HG03378 (cell line): ENCODE results near the gene B9D1.

ENCODE experiments used
- ATAC-seq: cut with Tn5 transposase; IDR thresholded peaks from one replicate; pipeline ENCODE4 v1.9.1; 2021; ENCODE audit warnings: mild to moderate bottlenecking, moderate library complexity; ENCODE audit not compliant: unreplicated experiment

B9D1 gene

DNA sequence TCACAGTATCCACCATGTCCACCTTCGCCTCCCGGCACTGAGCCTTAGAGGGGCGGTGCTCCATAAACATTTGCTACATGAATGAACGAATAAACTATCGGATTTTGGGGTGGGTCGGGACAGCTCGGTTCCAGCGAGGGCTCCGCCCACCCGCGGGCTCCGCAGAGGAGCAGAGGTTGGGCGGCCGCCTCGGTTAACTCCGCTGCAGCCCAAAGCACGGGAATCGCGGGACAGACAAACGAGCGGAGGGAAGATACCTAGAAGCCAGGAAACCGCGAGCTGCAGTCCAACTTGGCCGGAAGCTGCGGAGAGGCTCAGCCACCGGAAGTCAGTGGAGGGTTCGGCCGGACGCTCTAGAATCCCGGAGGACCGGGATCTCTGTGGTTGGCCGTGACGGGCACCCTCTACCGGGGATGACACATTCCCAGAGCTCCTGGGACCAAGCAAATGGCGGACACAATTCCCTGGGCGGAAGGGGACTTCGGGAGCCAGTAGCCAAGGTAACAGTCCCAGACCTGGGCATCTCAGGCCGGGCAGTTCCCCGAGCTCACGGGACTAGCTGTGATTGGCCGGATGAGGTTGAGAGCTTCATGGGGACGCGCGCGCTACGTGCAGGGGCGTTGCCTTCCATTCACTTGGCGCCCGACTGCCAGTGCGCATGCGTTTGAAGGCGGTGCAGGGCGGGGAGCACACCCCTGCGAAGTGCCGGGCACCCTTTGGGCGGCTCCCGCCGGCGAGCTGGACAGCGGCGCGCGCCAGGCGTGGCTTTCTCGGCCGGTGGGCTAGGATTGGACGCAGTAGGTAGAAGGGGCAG is 15.3 kb upstream of the B9D1 start:
- peak; percentile 86 for ATAC-seq

DNA sequence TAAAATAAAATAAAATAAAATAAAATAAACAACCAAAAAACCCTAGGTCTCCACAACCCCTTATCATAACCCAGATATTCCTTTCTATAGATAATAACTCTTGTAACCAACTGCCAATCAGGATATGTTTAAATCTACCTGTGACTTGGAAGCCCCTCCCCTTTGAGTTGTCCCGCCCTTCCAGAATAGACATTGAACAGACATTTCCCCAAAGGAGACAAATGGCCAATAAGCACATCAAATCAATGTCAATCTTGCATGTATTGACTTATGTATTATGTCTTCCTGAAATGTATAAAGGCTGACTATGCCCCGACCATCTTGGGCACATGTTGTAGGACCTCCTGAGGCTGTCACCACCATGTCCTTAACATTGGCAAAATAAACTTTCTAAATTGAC is 14.3 kb upstream of the B9D1 start:
- no peak for ATAC-seq

DNA sequence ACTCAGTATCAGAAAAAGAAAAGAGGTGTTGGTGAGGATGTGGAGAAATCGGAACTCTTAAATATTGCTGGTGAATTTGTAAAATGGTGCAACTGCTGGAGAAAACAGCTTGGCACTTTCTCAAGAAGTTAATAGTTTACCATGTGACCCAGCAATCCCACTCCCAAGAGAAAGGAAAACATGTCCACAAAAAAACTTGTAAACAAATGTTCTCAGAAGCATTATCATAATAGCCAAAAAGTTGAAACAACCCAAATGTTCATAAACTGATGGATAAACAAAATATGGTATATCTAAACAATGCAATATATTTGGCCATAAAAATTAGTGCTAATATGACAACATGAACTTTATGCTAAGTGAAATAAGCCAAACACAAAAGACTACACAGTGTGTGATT is 13.2 kb upstream of the B9D1 start:
- no peak for ATAC-seq

DNA sequence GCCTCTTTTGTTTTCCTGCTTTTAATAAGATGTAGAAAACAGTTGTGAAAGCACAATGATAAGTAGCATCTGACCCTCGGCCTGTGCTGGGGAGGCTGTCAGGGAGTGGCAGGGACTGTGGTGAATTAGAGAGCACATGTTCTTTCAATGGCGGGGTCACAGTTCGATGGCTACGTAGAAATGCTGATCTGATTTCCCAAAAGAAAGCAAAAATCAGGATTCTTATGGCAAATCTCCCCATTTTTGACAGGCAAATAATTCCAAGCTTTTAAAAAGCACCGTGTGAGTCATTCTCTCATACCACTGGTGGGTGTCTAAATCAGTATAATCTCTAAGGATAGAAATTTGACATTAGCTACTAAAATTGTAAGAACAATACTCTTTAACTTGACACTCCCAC is 11.6 kb upstream of the B9D1 start:
- ATAC-seq: no peak

DNA sequence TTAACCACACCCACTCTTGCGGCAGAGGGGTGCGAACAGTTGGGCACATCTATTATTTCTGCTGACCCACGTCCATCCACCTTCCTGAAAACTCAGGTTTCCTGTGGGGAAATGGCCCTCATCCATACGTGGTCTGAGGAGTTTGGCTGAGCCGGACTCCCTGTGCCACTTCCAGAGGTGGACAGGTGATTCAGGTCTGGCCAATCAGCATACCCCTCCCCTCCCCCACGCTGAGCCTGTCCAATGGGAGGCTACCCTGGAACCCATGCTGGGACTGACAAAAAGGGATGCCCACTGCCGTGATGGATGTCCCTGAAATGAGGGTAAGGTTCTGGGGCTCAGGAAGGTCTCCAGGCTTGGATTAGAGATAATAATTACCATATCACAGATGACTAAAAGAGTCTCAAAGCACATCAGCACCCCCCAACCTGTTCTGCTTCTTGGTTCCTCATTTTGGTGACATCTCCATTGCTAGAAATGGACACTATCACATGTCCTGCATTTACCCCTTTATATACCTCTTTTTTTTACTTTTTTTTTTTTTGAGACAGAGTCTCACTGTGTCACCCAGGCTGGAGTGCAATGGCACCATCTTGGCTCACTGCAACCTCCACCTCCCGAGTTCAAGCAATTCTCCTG is 10.5 kb upstream of the B9D1 start:
- no peak for ATAC-seq

DNA sequence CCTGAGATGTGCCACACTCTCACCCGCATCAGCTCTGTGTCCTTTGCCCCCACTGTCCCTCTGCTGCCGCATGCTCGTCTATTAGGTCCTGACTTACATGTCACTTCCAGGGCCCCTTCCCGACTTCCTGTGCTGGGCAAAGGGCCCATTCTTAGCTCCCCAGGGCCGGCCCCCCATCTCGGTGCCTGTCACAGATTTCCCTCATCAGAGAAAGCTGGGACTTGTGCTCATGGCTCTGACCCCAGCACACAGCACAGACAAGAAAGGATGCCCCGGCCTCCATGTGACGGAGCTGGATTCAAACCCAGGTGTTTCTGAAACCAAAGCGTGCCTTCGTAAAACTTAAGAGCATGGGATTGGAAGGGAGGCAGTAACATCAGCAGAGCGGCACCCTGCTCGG is 9.9 kb upstream of the B9D1 start:
- ATAC-seq: no peak

DNA sequence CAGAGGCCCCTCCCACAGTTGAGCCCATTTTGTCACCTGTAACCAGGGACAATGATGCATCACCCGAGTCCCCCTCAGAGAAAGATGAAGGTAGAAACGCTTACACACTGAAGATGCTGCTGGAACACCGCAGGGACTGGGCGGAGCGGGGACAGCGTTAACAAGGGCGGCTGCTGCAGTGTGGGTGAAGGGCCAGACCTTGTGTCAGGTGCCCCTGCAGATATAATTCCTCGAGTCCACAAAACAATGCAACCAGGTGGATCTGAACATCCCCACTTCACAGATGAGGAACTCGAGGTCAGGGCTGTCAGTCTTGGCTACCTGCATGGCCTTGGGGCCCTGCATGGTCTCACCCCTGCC is 9.5 kb upstream of the B9D1 start:
- ATAC-seq: no peak

DNA sequence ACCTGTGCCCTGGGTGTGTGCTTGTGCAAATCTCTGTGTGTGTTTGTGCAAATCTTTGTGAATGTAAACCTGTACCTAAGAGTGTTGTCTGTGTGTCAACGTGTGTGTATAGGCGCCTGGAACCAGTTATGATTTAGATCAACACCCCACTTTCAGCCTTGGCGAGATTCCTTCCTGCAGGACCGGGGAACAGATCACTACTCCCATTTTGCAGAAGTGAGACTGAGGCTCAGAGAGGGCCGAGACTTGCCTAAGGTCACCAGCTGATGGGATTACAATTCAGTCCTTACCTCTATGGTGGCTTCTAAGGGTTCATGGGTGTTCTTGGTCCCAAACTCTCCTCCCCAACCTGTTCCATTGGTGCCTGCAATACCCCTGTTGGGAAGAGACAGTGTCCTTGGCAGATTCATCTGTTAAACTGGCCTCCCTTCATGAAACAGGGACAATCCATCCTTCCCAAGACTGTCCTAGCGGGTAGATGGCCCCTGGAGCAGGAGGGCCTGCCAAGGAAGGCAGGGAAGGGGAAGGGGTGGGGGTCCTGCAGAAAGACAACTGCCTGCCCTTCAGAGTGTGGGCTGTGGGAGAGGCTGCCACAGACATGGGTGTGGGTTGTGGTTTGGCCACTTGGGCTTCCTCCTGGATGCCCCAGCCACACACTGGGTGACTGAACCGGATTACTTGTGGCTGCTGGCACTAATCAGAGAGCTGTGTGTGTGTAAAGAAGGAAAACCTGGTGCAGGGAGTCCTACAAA is 8.9 kb upstream of the B9D1 start:
- no peak for ATAC-seq

DNA sequence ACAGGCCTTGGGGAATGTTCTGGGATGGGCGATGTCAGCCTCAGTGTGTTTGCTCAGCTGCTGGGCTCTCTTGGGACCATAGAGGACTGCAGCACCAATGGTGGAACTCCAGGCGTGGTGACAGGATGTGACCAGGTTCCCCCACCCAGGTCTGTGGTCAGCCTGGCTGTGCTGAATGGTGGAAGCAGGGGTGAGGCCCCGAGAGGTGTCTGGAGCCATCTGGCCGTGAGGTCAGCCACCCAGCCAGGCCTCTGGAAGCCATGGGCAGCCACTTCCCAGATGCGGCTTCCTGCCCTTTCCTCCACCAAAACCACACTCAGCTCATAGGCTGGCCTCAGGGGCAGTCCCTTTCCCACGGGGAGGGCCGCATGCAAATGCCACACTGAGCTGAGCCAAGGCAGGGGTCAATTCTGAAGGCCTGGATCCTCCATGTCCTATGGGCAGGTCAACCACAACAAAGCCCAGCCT is 8.0 kb upstream of the B9D1 start:
- ATAC-seq: peak; percentile 56

DNA sequence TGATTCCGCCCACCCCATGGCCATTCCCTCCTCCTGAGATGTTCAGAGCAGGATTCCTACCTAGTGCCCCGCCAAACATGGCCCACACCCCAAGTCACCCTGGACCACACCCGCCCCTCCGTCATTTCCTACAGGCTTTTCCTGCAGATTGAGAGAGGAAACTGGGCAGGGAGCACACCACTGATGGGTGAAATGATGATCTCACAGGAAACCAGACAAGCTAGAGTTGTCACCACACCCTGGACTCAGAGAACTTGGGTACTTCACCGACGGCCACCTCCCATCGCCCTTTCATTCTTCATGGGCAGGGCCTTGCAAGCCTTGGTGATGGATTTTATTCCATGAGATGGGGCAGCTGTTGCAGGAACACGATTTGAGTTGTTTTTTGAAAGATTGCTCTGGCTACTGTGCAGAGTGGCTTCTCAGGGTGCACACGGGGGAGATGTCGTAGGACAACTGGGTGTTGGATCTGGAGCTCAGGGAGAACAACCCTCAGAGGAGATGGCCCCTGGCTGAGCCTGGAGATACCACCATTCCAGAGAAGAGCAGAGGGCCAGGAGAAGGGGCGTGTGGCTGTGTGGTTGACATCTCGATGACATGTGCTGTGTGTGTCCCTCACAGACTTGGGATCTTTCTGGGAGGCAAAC is 7.4 kb upstream of the B9D1 start:
- ATAC-seq: no peak

DNA sequence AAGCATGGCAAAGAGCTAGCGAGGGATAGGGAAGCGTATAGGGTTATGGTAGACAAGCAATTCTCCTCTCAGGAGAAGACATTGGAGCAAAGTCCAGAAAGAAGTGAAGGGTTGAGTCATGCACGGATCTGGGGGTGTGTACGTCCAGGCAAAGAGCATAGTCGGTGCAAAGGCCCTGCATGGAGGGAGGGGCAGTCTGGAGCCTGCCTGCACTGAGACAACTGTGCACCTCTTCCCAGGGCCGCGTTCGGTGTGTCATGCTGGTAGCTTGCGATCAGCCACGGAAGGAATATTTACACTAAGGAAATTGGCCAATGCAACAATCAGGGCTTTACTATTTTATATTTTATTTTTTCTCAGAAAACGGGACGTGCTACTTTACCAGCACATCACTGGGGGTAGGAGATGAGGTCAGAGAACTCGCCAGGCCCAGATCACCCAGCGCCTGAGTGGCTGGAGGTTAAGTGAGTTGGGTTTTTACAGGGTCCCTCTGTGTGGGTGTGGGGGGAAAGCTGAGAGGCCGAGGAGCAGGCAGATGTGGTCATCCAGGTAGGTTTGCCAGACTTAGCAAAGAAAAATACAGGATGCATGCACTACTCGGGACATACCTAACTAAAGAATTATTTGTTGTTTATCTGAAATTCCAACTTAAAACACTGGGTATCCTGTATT is 6.7 kb upstream of the B9D1 start:
- no peak for ATAC-seq

DNA sequence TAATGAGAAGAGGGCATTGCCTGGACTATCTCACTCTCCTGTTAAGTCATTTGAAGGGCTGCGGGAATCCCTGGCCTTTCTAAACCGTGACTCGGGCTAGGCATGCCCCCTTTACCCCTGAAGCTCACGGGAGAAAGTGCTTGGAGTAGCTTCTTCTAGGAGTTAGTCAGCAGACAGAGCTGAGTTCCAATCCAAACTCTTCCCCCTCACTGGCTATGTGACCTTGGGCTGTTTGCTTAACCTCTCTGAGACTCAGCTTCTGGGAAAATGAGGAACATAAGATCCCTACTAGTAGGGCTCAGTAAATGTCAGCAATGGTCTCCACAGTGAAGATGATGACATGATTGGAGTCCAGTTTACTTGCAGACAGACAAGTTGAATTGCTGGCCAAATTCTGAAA is 5.7 kb upstream of the B9D1 start:
- ATAC-seq: no peak

DNA sequence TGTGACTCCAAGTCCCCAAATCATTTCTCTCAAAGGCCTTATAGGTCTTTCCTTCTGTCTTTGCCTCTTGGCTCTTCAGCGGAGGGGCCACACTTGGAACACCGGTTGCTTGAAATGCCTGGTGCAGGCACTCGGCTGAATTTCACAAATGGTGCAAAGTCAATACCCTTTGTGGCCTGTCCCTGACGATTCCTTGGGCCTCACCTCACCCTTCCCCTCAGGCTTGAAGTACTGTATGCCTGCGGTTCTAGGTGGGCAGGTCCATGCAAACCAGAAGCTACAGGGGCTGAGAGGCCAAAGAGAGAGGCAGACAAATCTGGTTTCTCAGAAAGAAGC is 4.1 kb upstream of the B9D1 start:
- no peak for ATAC-seq

DNA sequence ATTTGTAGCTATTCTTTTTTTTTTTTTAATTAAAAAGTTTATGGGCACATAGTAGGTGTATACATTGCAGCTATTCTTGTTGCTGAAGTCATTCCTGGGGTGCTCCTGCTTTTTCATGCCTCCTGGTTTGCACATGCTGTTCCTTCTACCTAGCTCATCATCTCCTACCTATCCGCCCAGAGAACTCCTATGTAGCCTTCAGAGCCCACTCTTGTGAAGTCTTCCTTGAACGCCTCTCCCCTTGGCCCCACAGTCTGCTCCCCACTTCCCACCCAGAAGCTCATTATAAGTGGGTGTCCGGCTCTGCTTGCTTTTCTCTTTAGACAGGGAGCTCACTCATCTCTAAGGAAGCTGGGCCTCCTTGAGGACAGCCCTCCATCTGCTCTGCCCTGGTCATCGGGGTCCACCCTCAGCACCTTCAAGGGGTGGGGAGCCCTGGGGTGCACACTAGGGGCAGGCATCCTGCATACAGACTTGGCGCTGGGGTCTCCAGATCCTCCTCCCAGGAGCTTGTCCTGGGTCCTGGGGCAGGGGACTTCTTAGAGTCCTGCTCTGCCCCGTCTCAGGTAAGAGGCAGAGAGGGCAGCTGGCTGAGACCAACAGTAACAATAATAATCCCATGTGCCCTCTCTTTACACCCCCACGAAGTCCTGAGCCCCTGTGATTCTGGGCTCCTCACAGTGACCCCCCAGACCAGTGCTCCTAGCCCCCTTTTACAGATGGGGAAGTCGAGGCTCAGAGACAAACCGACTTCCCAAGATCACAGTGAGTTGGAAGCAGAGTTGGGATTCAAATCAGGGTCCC is 3.5 kb upstream of the B9D1 start:
- no peak for ATAC-seq

DNA sequence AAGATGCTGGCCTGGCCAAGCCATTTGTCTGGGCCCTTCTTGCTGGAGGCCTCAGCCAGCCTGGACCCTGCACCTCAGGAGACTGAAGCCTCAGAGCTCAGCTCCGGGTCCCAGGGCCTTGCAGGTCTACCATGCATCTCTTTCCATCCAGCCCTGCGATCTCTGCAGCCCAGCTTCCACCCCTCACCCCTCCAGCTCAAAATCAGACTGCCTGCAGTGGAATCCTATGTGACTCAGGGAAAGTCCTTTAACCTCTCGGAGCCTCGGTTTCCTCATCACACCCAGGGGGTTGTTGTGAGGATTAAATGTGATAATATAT is 2.9 kb upstream of the B9D1 start:
- no peak for ATAC-seq

DNA sequence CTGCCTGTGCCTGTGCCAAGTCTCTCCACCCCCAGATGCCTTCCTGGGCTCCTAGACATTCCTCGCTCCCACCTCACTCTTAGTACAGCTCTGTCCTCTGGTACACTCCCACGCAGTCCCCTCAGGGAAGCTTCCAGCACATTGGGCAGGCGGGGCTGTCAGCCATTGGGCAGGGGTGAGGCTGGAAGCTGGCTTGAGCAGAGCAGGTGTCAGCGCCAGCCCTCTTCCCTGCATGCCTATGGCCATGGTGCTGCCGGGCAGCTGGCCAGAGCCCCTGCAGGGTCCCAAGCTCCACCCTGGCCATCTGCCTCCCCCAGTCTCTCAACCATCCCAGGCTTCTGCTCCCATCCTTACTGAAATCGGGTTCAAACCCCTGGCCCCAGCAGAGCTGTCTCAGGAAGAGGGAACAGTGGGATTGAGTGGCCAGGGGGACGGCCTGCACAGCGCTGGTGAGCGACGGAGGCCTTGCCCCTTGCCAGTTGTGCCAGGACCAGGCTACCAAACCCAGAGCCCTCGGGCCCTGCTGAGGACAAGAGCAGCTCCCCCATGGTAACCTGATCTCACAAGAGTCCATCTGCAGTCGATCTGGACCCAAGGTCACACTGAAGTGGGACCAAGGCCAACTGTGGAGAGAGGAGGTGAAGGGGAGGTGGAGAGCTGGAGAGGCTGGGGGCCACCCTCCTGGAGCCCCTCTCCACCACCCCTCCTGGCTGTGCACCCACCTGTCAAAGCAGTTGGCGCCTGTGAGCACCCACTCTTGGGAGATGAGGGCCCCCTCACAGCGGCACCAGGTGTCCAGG is 2.4 kb upstream of the B9D1 start:
- no peak for ATAC-seq

DNA sequence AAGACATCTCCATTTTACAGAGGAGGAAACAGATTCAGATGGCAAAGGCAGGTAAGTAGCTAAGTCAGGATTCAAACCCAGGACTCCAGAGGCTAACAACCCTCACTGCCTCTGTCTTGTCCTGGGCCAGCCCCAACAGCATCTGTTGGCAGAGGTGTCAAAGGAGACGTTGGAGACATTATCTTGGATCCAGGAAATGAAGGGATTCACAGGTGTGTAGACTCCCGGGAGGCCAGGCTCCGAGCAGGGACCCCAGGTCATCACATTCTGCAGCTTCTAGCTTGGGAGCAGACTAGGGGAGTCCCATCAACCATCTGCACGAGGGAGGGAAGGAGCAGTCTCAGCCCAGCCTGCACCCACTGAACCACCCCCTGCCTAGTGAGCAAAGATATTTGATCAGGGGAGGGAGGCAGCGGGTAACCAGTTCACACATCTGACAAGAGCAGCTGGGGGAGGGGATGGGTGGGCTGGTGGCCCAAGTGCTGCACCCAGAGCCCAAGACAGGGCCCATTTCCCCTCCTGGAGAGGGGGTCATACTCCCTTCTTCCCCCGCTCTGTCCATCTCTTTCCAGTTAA is 1.0 kb upstream of the B9D1 start:
- ATAC-seq: no peak

DNA sequence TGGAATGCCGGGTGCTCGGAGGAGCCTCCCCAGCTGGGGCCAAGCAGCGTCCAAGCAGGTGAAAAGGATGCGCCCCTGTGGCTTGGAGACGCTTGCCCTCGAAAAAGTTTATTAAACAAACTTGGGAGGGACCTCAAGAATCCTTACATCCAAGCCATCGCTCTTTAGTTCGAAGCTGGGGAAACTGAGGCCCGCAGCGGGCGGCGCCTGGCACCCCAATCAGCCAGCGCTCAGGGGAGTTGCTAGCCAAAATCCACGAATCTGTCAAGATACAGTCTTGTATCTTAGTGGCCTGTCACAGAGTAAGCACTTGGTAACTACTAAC is 553 bp upstream of the B9D1 start:
- ATAC-seq: no peak

DNA sequence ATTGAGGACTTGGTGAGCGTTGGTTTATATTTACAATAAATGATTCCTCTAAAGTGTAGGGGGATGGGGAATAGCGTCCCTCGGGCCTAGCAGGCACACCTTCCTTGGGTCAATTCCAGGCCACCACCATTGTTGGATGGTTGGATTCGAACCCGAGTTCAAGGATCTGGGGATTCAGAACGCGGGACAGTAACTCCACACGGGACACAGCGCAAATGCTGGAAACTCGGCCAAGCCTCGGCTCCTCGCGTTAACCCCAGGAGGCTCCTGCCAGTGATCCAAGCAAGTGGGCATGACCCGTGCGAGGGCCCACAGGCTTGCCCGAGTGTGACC is 613 bp downstream of the B9D1 start:
- ATAC-seq: no peak

DNA sequence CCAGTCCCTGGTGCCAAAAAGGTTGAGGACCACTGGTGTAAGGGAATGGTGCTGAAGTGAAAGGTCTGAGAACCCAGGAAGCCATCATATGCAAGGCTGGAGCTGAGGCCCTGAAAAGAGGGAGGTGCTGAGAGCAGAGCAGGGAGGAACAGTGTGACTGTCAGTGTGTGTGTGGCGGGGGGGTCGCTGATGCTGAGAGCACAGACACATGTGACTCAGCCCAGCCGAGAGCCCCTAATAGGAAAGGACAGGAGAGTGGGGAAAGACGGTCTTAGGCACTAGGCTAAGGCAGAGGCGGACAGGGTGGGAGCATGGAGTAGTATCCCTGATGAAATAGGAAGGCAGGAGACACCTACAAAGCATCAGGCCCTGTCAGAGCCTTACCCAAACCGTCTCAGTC is 1.2 kb downstream of the B9D1 start:
- ATAC-seq: no peak
